ENCODE measurements around the gene RPAP3.

DNA sequence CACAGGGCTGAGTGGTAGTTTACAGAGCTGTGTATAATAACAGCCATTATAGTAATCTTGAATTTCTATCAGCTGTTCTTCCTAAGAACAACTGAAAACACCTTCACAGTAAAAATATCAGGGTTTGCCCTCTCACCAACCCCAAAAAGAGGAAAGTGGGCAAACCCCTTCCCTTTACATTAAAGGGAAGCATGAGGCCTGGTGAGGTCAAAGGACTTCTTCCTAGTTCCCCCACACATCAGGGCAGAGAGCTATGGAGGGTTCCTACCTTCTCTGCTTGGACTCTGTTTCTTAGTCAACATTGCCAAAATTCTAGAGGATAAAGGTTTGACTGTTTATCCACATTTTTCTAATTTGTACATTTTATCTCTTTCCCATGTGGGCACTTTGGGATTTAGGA, 4.4 kb upstream of the RPAP3 start:
- TF ChIP-seq CTCF (conservative IDR thresholded peaks at IDR 0.05; ENCODE audit: low read depth, low read length) (no peak), EZH2phosphoT487 (IDR thresholded peaks at IDR 0.05; ENCODE audit: borderline replicate concordance, low read length) (no peak), EZH2 (IDR thresholded peaks at IDR 0.05; ENCODE audit: low read length, unreplicated experiment) (no peak)
